ENCODE data around the gene KXD1.
"Not testable (repeated sequence)": the region's sequence is repeated elsewhere in the genome, so short reads cannot be mapped to it uniquely, and the experiment has no call there.

The KXD1 gene

GRCh38 chr19:18580311-18580710 lies 22.6 kb downstream of the KXD1 start:
- DNase-seq (ENCODE audit: low read depth): no peak

GRCh38 chr19:18586306-18586705 lies 28.6 kb downstream of the KXD1 start:
- no peak for DNase-seq (ENCODE audit: low read depth)

GRCh38 chr19:18587561-18587960 lies 29.9 kb downstream of the KXD1 start:
- DNase-seq (ENCODE audit: low read depth): no peak

- no peak for DNase-seq (ENCODE audit: low read depth)
Measured at GRCh38 chr19:18587962-18588610, 30.4 kb downstream of the KXD1 start.

GRCh38 chr19:18588611-18589379 lies 31.1 kb downstream of the KXD1 start, which contains the start of gene REX1BD:
TSS of gene REX1BD (plus strand) at chr19:18588798. CDS start at chr19:18588802, 4 bp downstream.
- DNase-seq (ENCODE audit: low read depth): peak; percentile 49

GRCh38 chr19:18589380-18590272 lies 32.0 kb downstream of the KXD1 start:
- no peak for DNase-seq (ENCODE audit: low read depth)

GRCh38 chr19:18590273-18591272 lies 32.9 kb downstream of the KXD1 start:
- DNase-seq (ENCODE audit: low read depth): peak; percentile 31

GRCh38 chr19:18591735-18592385 lies 34.2 kb downstream of the KXD1 start:
- no peak for DNase-seq (ENCODE audit: low read depth)

GRCh38 chr19:18592732-18593131 lies 35.1 kb downstream of the KXD1 start:
- DNase-seq (ENCODE audit: low read depth): not testable (repeated sequence)

GRCh38 chr19:18593367-18594095 lies 35.9 kb downstream of the KXD1 start:
- no peak for DNase-seq (ENCODE audit: low read depth)

GRCh38 chr19:18594096-18594823 lies 36.6 kb downstream of the KXD1 start:
- DNase-seq (ENCODE audit: low read depth): peak; percentile 44

- no peak for DNase-seq (ENCODE audit: low read depth)
Measured at GRCh38 chr19:18594824-18595373, 37.2 kb downstream of the KXD1 start.

- DNase-seq (ENCODE audit: low read depth): no peak
Measured at GRCh38 chr19:18595475-18595874, 37.8 kb downstream of the KXD1 start.

- DNase-seq (ENCODE audit: low read depth): no peak
Measured at GRCh38 chr19:18596752-18597157, 39.1 kb downstream of the KXD1 start.

- no peak for DNase-seq (ENCODE audit: low read depth)
Measured at GRCh38 chr19:18597809-18598660, 40.4 kb downstream of the KXD1 start.

- no peak for DNase-seq (ENCODE audit: low read depth)
Measured at GRCh38 chr19:18599485-18599884, 41.8 kb downstream of the KXD1 start.

- DNase-seq (ENCODE audit: low read depth): not testable (repeated sequence)
Measured at GRCh38 chr19:18600692-18601397, 43.2 kb downstream of the KXD1 start.
